BE2C (cell line): ENCODE measurements around the gene ATP10A.

ENCODE experiments used
- DNase-seq: peaks from one replicate; pipeline ENCODE4 v3.0.0-alpha.2; 2020
- H3K27me3 ChIP-seq: fragments of 250-450 bp; sonication (Bioruptor Pico); 2 replicates; pipeline ENCODE4 v1.5.1; 2020; ENCODE audit warnings: mild to moderate bottlenecking
- H3K36me3 ChIP-seq: fragments of 250-450 bp; sonication (Bioruptor Pico); 2 replicates; pipeline ENCODE4 v1.5.1; 2020; ENCODE audit warnings: mild to moderate bottlenecking
- H3K4me1 ChIP-seq: fragments of 250-450 bp; sonication (Bioruptor Pico); 2 replicates; pipeline ENCODE4 v1.5.1; 2020
- H3K4me3 ChIP-seq: 2 replicates; pipeline ENCODE4 v1.5.1; 2011; ENCODE audit warnings: low read depth, low read length
- H3K9me3 ChIP-seq: fragments of 250-450 bp; sonication (Bioruptor Pico); 2 replicates; pipeline ENCODE4 v1.5.1; 2020
- CTCF ChIP-seq: IDR thresholded peaks from 2 replicates; pipeline ENCODE4 v1.5.1; 2012; ENCODE audit warnings: mild to moderate bottlenecking, low read depth, low read length

ATP10A gene

GRCh38 chr15:25707656-25708365 is 155.3 kb downstream of the ATP10A start:
- no peaks in the 10 kb centered on the region for H3K27me3 ChIP-seq
- H3K4me3 ChIP-seq: no peak overlapping the region
- no peak for DNase-seq

GRCh38 chr15:25706176-25706955 is 156.8 kb downstream of the ATP10A start:
- Histone ChIP-seq H3K27me3 (no peaks in the 10 kb centered on the region), H3K4me1 (no peaks in the 10 kb centered on the region), H3K9me3 (no peaks in the 10 kb centered on the region; the same call in 1 of the 2 replicates), H3K4me3 (no peak overlapping the region), H3K36me3 (no peaks in the 10 kb centered on the region)
- TF ChIP-seq CTCF: no peak
- DNase-seq: no peak

More at GRCh38 chr15:25707656-25708365, 155.3 kb downstream of the ATP10A start:
- H3K9me3 ChIP-seq: no peaks in the 10 kb centered on the region; the same call in 1 of the 2 replicates
- no peak for TF ChIP-seq CTCF
- H3K36me3 ChIP-seq: no peaks in the 10 kb centered on the region
- no peaks in the 10 kb centered on the region for H3K4me1 ChIP-seq

- H3K4me3 ChIP-seq: no peak overlapping the region
- H3K36me3 ChIP-seq: no peaks in the 10 kb centered on the region
- H3K27me3 ChIP-seq: no peaks in the 10 kb centered on the region
- TF ChIP-seq CTCF: no peak
- H3K4me1 ChIP-seq: no peaks in the 10 kb centered on the region
- DNase-seq: no peak
- no peaks in the 10 kb centered on the region; the same call in 1 of the 2 replicates for H3K9me3 ChIP-seq
Measured at GRCh38 chr15:25705433-25706115, 157.6 kb downstream of the ATP10A start.

- no peaks in the 10 kb centered on the region for H3K4me1 ChIP-seq
- no peak for TF ChIP-seq CTCF
- H3K9me3 ChIP-seq: no peaks in the 10 kb centered on the region
- no peaks in the 10 kb centered on the region for H3K27me3 ChIP-seq
- no peaks in the 10 kb centered on the region for H3K36me3 ChIP-seq
- H3K4me3 ChIP-seq: no peak overlapping the region
- no peak for DNase-seq
Measured at GRCh38 chr15:25703726-25704125, 159.4 kb downstream of the ATP10A start.

- Histone ChIP-seq H3K27me3 (no peaks in the 10 kb centered on the region), H3K9me3 (no peaks in the 10 kb centered on the region), H3K4me1 (no peaks in the 10 kb centered on the region), H3K36me3 (no peaks in the 10 kb centered on the region), H3K4me3 (no peak overlapping the region)
- TF ChIP-seq CTCF: no peak
- DNase-seq: no peak
Measured at GRCh38 chr15:25701721-25702465, 161.2 kb downstream of the ATP10A start.
